B cell (primary cell): ENCODE results near the gene RFC4. TPM values are rescaled to one million over a fixed set of nuclear protein-coding genes. Genes with fewer than 3 reads are reported as not detected.

ENCODE experiments used
- ATAC-seq: fragments of 200-7000 bp; cut with Tn5 transposase; one replicate; pipeline ENCODE4 v1.10.0; 2021; ENCODE audit warnings: low read depth, mild to moderate bottlenecking, moderate number of reproducible peaks, moderate library complexity
- CTCF ChIA-PET: fragments of 350-600 bp; sonication (Branson Sonifier 250); formaldehyde crosslinking; loops from one replicate; lab custom pipeline; 2021; ENCODE audit warnings: antibody characterized with exemption, inconsistent platforms; lab: Charles Lee
- POLR2A ChIA-PET: fragments of 350-600 bp; sonication (Branson Sonifier 250); formaldehyde crosslinking; loops from one replicate; lab custom pipeline; 2021; ENCODE audit warnings: antibody characterized with exemption; lab: Charles Lee
- DNase-seq: peaks from one replicate; pipeline ENCODE4 v3.0.0; 2013
- H2AFZ ChIP-seq: 2 replicates; pipeline ENCODE4 v1.6.1; 2012; ENCODE audit warnings: mild to moderate bottlenecking, low read depth, low read length; ENCODE audit not compliant: insufficient read depth, poor library complexity, severe bottlenecking
- H3K27ac ChIP-seq, 2 donors: 1 replicate in 1 of 2; 2 replicates in 1 of 2; pipeline ENCODE4 v1.5.1; 2012 to 2013; ENCODE audit warnings: low read length in 2 of 2, mild to moderate bottlenecking in 2 of 2, moderate library complexity in 1 of 2
- H3K27me3 ChIP-seq, 4 experiments: fragments of 200-600 bp in 1 of 4; sonication (generic) in 1 of 4; replicated peaks in 1 of 4; 1 replicate in 2 of 4; 2 replicates in 2 of 4; pipeline versions ENCODE4 v1.6.1 to v1.7.0; 2013 to 2016; ENCODE audit warnings: low read length in 3 of 4, mild to moderate bottlenecking in 2 of 4, mixed read lengths in 1 of 4, moderate library complexity in 1 of 4; ENCODE audit not compliant: insufficient read depth in 4 of 4, control insufficient read depth in 3 of 4; ENCODE audit errors: control extremely low read depth in 1 of 4
- H3K36me3 ChIP-seq, 2 experiments: replicated peaks in 1 of 2; 1 replicate in 1 of 2; 2 replicates in 1 of 2; pipeline versions ENCODE4 v1.6.1 to v1.7.1; 2013; ENCODE audit warnings: low read length in 1 of 2; ENCODE audit not compliant: insufficient read depth in 2 of 2, control insufficient read depth in 1 of 2; ENCODE audit errors: control extremely low read depth in 1 of 2, extremely low read depth in 1 of 2
- H3K4me1 ChIP-seq, 2 donors: fragments of 200-600 bp in 1 of 2; sonication (generic) in 1 of 2; 1 replicate in 1 of 2; 2 replicates in 1 of 2; pipeline versions ENCODE4 v1.5.1 to v1.6.1; 2013 to 2017; ENCODE audit warnings: low read length in 2 of 2; ENCODE audit not compliant: control insufficient read depth in 2 of 2, insufficient read depth in 2 of 2
- H3K4me2 ChIP-seq: replicated peaks from 2 replicates; pipeline ENCODE3; 2012; ENCODE audit warnings: mild to moderate bottlenecking, low read depth, low read length; ENCODE audit not compliant: poor library complexity, severe bottlenecking
- H3K4me3 ChIP-seq, 5 experiments: fragments of 200-600 bp in 1 of 5; sonication (generic) in 1 of 5; 1 replicate in 3 of 5; 2 replicates in 2 of 5; pipeline versions ENCODE4 v1.5.1 to v1.7.0; 2011 to 2016; ENCODE audit warnings: low read length in 4 of 5, mild to moderate bottlenecking in 4 of 5, low read depth in 2 of 5, control low read depth in 1 of 5, moderate library complexity in 1 of 5; ENCODE audit not compliant: insufficient read depth in 1 of 5; ENCODE audit errors: control extremely low read depth in 1 of 5, extremely low read depth in 1 of 5
- H3K79me2 ChIP-seq: fragments of 200-600 bp; sonication (generic); one replicate; pipeline ENCODE4 v1.6.0; 2016; ENCODE audit warnings: low read length; ENCODE audit not compliant: control insufficient read depth, insufficient read depth
- H3K9ac ChIP-seq: fragments of 200-600 bp; sonication (generic); 2 replicates; pipeline ENCODE4 v1.6.1; 2017; ENCODE audit warnings: mild to moderate bottlenecking, low read length, moderate library complexity
- H3K9me3 ChIP-seq, 3 donors: one replicate each; pipeline versions ENCODE4 v1.6.1 to v1.7.1; 2013; ENCODE audit warnings: low read length in 2 of 3; ENCODE audit not compliant: control insufficient read depth in 2 of 3, insufficient read depth in 1 of 3; ENCODE audit errors: control extremely low read depth in 1 of 3
- H4K20me1 ChIP-seq: 2 replicates; pipeline ENCODE4 v1.6.0; 2012; ENCODE audit warnings: mild to moderate bottlenecking, low read length; ENCODE audit not compliant: insufficient read depth, control insufficient read depth, poor library complexity, severe bottlenecking
- H3K27ac Mint-ChIP-seq: one replicate; pipeline ENCODE4 v1.8.0; 2021; ENCODE audit warnings: mixed read lengths
- H3K27me3 Mint-ChIP-seq: one replicate; pipeline ENCODE4 v1.8.0; 2021; ENCODE audit warnings: mixed read lengths
- H3K4me1 Mint-ChIP-seq: one replicate; pipeline ENCODE4 v1.8.0; 2021; ENCODE audit warnings: mixed read lengths
- H3K4me3 Mint-ChIP-seq: one replicate; pipeline ENCODE4 v1.8.0; 2021; ENCODE audit warnings: mixed read lengths
- H3K9me3 Mint-ChIP-seq: one replicate; pipeline ENCODE4 v1.8.0; 2022; ENCODE audit warnings: mixed read lengths; ENCODE audit not compliant: insufficient read depth
- EZH2 ChIP-seq: IDR thresholded peaks from 2 replicates; pipeline ENCODE4 v1.6.1; 2012; ENCODE audit warnings: borderline replicate concordance, low read depth, mild to moderate bottlenecking, moderate library complexity, low read length; ENCODE audit not compliant: insufficient read depth, poor library complexity, severe bottlenecking
- WGBS: methylation state at CpG from one replicate; pipeline ENCODE4 v1.1.5; 2013; ENCODE audit warnings: missing lambda C conversion rate; ENCODE audit not compliant: insufficient coverage; 5-methylcytosine and 5-hydroxymethylcytosine counted together
- intact Hi-C: fragments of 100-400 bp; cut with micrococcal nuclease; formaldehyde crosslinking; loops from one replicate; pipeline ENCODE4 v1.10.0; 2022
- polyA plus RNA-seq: library from polyadenylated mRNA; depleted of rRNA; stranded (reverse); fragments of >200 nt; gene quantifications from 2 replicates; pipeline ENCODE4 v1.2.3, GENCODE V29; 2012
- total RNA-seq, 2 donors: library from RNA; stranded (reverse); fragments of 120-200 nt in 1 of 2; gene quantifications; 1 replicate in 1 of 2; 2 replicates in 1 of 2; pipeline versions ENCODE4 v1.2.3 to v1.2.4, GENCODE V29; 2013 to 2022
- TF ChIP-seq, protein P1 (sequence below): fragments of 200-600 bp; IDR thresholded peaks from one replicate; pipeline ENCODE4 v1.8.0; 2022; ENCODE audit warnings: antibody characterized with exemption, mild to moderate bottlenecking

The RFC4 gene
- total and polyA plus RNA-seq, 2 donors (not counting 1 experiment from before 2014, with no cell fraction given): 17.8 to 20.5 TPM

DNA sequence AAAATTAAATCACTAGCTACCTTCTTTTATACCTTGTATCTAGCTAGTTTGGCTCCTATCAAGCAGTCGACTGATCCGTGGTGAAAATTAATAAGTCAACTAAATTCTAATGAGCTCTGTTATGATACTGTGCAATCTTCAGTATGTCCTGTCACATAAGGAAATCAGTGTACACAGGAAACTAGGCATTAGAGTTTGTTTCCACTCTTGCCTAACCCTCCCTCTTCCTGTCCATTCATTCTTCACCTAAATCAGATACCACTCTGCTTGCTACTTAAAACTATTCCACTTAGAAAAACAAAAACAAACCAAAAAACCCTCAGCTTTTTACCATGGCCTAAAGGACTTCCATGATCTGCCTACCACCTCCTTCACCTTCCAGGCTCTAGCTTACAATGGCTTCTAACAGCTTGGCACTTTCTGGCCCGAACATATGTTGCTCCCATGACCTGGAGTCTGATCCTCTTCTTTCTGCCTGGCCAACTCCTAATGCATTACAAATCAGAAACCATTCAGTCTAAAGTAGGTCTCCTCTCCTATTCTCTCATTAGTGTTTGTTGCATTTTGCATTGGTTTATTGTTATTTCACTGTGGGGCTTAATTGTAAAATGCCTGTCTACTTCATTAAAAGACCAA is 7.9 kb downstream of the RFC4 start:
- no peak overlapping the region for H3K4me3 Mint-ChIP-seq
- no peak for TF ChIP-seq EZH2
- TF ChIP-seq, protein P1, sequence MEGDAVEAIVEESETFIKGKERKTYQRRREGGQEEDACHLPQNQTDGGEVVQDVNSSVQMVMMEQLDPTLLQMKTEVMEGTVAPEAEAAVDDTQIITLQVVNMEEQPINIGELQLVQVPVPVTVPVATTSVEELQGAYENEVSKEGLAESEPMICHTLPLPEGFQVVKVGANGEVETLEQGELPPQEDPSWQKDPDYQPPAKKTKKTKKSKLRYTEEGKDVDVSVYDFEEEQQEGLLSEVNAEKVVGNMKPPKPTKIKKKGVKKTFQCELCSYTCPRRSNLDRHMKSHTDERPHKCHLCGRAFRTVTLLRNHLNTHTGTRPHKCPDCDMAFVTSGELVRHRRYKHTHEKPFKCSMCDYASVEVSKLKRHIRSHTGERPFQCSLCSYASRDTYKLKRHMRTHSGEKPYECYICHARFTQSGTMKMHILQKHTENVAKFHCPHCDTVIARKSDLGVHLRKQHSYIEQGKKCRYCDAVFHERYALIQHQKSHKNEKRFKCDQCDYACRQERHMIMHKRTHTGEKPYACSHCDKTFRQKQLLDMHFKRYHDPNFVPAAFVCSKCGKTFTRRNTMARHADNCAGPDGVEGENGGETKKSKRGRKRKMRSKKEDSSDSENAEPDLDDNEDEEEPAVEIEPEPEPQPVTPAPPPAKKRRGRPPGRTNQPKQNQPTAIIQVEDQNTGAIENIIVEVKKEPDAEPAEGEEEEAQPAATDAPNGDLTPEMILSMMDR: no peak
- no peaks in the 10 kb centered on the region for H3K4me1 ChIP-seq
- H3K27me3 ChIP-seq: no peaks in the 10 kb centered on the region
- no peak overlapping the region for H3K9ac ChIP-seq
- no peak for ATAC-seq
- H3K27ac ChIP-seq: no peak overlapping the region
- H3K4me3 ChIP-seq: no peak overlapping the region
- H3K36me3 ChIP-seq: peaks cover 18 to 51% of the 10 kb centered on the region in 2 experiments
- DNase-seq: no peak
- no peaks in the 10 kb centered on the region for H3K9me3 Mint-ChIP-seq
- no peak overlapping the region for H3K27ac Mint-ChIP-seq
- H4K20me1 ChIP-seq: no peaks in the 10 kb centered on the region
- no peak overlapping the region for H2AFZ ChIP-seq
- peaks cover 5% of the 10 kb centered on the region for H3K4me1 Mint-ChIP-seq
- ChIA-PET POLR2A (no interaction called here), CTCF (interaction anchor here (1.0 to 1.4 kb wide), 3 partner anchors 23 to 352 kb away, joined by 3 to 8 read pairs (median 6); no protein-coding TSS in a partner anchor)
- H3K27me3 Mint-ChIP-seq: no peaks in the 10 kb centered on the region
- peaks cover 3% of the 10 kb centered on the region for H3K79me2 ChIP-seq
- no peak overlapping the region for H3K4me2 ChIP-seq
- intact Hi-C loops: no loop called here
- 100% methylated on average over 1 of the region's 3 CpGs for WGBS
- H3K9me3 ChIP-seq: no peaks in the 10 kb centered on the region

DNA sequence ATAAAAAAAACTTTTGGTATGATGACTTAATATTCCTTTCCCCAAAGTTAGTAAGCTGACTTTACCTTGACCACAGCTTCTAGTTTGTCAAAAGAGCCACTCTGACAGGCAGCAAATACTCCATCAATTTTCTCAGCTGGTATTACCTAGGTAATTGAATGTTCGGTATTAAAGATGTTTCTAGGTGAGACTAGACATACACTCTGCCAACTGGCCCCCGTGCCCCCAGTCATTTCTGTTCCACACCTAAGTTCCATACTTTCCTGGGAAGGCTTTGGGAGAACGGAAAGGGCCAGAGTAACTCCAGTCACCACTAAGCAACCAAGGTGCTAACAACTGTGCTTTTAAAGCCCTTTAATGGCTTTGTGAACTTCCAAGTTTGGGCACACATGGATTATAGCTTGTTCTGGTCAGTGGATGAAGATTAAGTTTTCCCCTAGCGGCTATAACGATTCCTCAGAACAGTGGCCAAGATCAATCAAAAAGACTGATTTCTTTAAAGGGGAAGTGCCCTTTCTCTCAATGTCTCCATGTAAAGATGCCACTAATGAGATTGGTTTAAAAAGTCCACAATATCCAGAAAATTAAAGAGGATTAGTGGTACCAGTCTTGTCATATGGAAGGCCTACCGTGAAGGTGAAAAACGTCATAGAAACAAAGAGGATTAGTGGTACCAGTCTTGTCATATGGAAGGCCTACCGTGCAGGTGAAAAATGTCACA is 15.9 kb downstream of the RFC4 start:
- Mint-ChIP-seq H3K9me3 (no peaks in the 10 kb centered on the region), H3K27me3 (no peaks in the 10 kb centered on the region), H3K27ac (peak overlapping the region; percentile 32), H3K4me3 (no peak overlapping the region), H3K4me1 (peaks cover 44% of the 10 kb centered on the region)
- Histone ChIP-seq H3K27me3 (no peaks in the 10 kb centered on the region), H3K79me2 (peaks cover 16% of the 10 kb centered on the region), H3K4me2 (no peak overlapping the region), H3K9me3 (no peaks in the 10 kb centered on the region), H3K9ac (no peak overlapping the region), H2AFZ (no peak overlapping the region), H3K4me1 (peaks cover 26 to 28% of the 10 kb centered on the region in 2 donors), H3K36me3 (peaks cover 12 to 74% of the 10 kb centered on the region in 2 experiments), H3K4me3 (no peak overlapping the region), H4K20me1 (peaks cover 51% of the 10 kb centered on the region), H3K27ac (peak overlapping the region in 1 of 2 donors; percentile 61)
- DNase-seq: peak; percentile 29
- no peak for ATAC-seq
- ChIA-PET CTCF (no interaction called here), POLR2A (interaction anchor here (0.9 kb wide), 1 partner anchor 18 kb away, joined by 4 read pairs; no protein-coding TSS in a partner anchor)
- TF ChIP-seq, protein P1: no peak
- no peak for TF ChIP-seq EZH2
- WGBS: 82% methylated on average over 3 of the region's 8 CpGs
- intact Hi-C loops: no loop called here
